HG03432 (cell line): ENCODE data around the gene MBNL2.

Source experiments
- ATAC-seq: cut with Tn5 transposase; IDR thresholded peaks from one replicate; pipeline ENCODE4 v1.9.1; 2021; ENCODE audit warnings: mild to moderate bottlenecking, moderate library complexity; ENCODE audit not compliant: unreplicated experiment

The MBNL2 gene

GRCh38 chr13:97231829-97232196, 9.7 kb downstream of the MBNL2 start:
- ATAC-seq, result no peak

- ATAC-seq, result no peak
Measured at GRCh38 chr13:97233499-97233898, 11.4 kb downstream of the MBNL2 start.

- no peak for ATAC-seq
Measured at GRCh38 chr13:97234236-97234635, 12.1 kb downstream of the MBNL2 start.

- ATAC-seq, result no peak
Measured at GRCh38 chr13:97234742-97235141, 12.6 kb downstream of the MBNL2 start.

- no peak for ATAC-seq
Measured at GRCh38 chr13:97235549-97236231, 13.6 kb downstream of the MBNL2 start.

GRCh38 chr13:97237388-97237787, 15.3 kb downstream of the MBNL2 start:
- no peak for ATAC-seq

- no peak for ATAC-seq
Measured at GRCh38 chr13:97238432-97238831, 16.3 kb downstream of the MBNL2 start.

GRCh38 chr13:97238883-97239282, 16.8 kb downstream of the MBNL2 start:
- no peak for ATAC-seq

- ATAC-seq, result no peak
Measured at GRCh38 chr13:97239306-97239705, 17.2 kb downstream of the MBNL2 start.

- no peak for ATAC-seq
Measured at GRCh38 chr13:97239943-97240787, 18.0 kb downstream of the MBNL2 start.

- ATAC-seq, result no peak
Measured at GRCh38 chr13:97240788-97241734, 18.9 kb downstream of the MBNL2 start.

GRCh38 chr13:97241761-97242160, 19.6 kb downstream of the MBNL2 start:
- ATAC-seq, result no peak

GRCh38 chr13:97242755-97243497, 20.8 kb downstream of the MBNL2 start:
- ATAC-seq, result no peak

GRCh38 chr13:97243915-97244781, 22.0 kb downstream of the MBNL2 start:
- ATAC-seq, result no peak

- ATAC-seq, result no peak
Measured at GRCh38 chr13:97245011-97245410, 22.9 kb downstream of the MBNL2 start.

- ATAC-seq, result no peak
Measured at GRCh38 chr13:97246596-97247158, 24.5 kb downstream of the MBNL2 start.

- no peak for ATAC-seq
Measured at GRCh38 chr13:97248243-97248642, 26.1 kb downstream of the MBNL2 start.

GRCh38 chr13:97249093-97249795, 27.1 kb downstream of the MBNL2 start:
- no peak for ATAC-seq
